ENCODE results near the gene GAPVD1.

- no peak for TF ChIP-seq EGR1 (IDR thresholded peaks at IDR 0.05; ENCODE audit: low read depth)
- TF ChIP-seq, protein P1, sequence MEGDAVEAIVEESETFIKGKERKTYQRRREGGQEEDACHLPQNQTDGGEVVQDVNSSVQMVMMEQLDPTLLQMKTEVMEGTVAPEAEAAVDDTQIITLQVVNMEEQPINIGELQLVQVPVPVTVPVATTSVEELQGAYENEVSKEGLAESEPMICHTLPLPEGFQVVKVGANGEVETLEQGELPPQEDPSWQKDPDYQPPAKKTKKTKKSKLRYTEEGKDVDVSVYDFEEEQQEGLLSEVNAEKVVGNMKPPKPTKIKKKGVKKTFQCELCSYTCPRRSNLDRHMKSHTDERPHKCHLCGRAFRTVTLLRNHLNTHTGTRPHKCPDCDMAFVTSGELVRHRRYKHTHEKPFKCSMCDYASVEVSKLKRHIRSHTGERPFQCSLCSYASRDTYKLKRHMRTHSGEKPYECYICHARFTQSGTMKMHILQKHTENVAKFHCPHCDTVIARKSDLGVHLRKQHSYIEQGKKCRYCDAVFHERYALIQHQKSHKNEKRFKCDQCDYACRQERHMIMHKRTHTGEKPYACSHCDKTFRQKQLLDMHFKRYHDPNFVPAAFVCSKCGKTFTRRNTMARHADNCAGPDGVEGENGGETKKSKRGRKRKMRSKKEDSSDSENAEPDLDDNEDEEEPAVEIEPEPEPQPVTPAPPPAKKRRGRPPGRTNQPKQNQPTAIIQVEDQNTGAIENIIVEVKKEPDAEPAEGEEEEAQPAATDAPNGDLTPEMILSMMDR (IDR thresholded peaks at IDR 0.05 in 2 of 3, conservative IDR thresholded peaks at IDR 0.05 in 1 of 3; ENCODE audit: borderline replicate concordance in 1 of 3, insufficient read depth in 1 of 3, low read depth in 2 of 3, low read length in 2 of 3), result no peak
These were observed 135.2 kb downstream of the GAPVD1 start for GRCh38 chr9:125396799-125397198.
